CD14-positive monocyte (primary cell): ENCODE data around the gene SBK3. TPM values are rescaled to one million over a fixed set of nuclear protein-coding genes. Genes with fewer than 3 reads are reported as not detected.
A peak's percentile ranks its signal among the peaks of the same experiment; 100 is the strongest.

Experiments used
- DNase-seq, 3 donors: peaks; one replicate each; pipeline ENCODE4 v3.0.0-alpha.2; 2011 to 2022
- H2AFZ ChIP-seq: 2 replicates; pipeline ENCODE4 v1.6.0; 2012; ENCODE audit warnings: mild to moderate bottlenecking, low read depth, low read length, inconsistent platforms; ENCODE audit not compliant: insufficient read depth, poor library complexity, severe bottlenecking
- H3K27ac ChIP-seq, 2 donors: 1 replicate in 1 of 2; 2 replicates in 1 of 2; pipeline ENCODE4 v1.5.1; 2012 to 2013; ENCODE audit warnings: low read length in 2 of 2, control low read depth in 1 of 2, inconsistent platforms in 1 of 2, low read depth in 1 of 2, mild to moderate bottlenecking in 1 of 2
- H3K27me3 ChIP-seq, 2 donors: one replicate each; pipeline versions ENCODE4 v1.6.0 to v1.6.1; 2011 to 2013; ENCODE audit warnings: low read length in 2 of 2; ENCODE audit not compliant: control insufficient read depth in 2 of 2, insufficient read depth in 2 of 2
- H3K36me3 ChIP-seq, 2 donors: replicated peaks in 1 of 2; 1 replicate in 1 of 2; 2 replicates in 1 of 2; pipeline versions ENCODE4 v1.5.1 to v1.6.1; 2012 to 2013; ENCODE audit warnings: low read length in 2 of 2, control low read depth in 1 of 2, inconsistent platforms in 1 of 2, mild to moderate bottlenecking in 1 of 2; ENCODE audit not compliant: insufficient read depth in 2 of 2, control insufficient read depth in 1 of 2
- H3K4me1 ChIP-seq, 2 donors: 1 replicate in 1 of 2; 2 replicates in 1 of 2; pipeline versions ENCODE4 v1.5.1 to v1.6.1; 2012 to 2013; ENCODE audit warnings: low read length in 2 of 2, control low read depth in 1 of 2, inconsistent platforms in 1 of 2, mild to moderate bottlenecking in 1 of 2, moderate library complexity in 1 of 2; ENCODE audit not compliant: insufficient read depth in 2 of 2, control insufficient read depth in 1 of 2
- H3K4me2 ChIP-seq: replicated peaks from 2 replicates; pipeline ENCODE3; 2012; ENCODE audit warnings: low read length, moderate library complexity, mild to moderate bottlenecking; ENCODE audit not compliant: poor library complexity, severe bottlenecking; ENCODE audit errors: extremely low read depth
- H3K4me3 ChIP-seq, 3 experiments: fragments of 200-600 bp in 1 of 3; sonication (generic) in 1 of 3; replicated peaks in 1 of 3; 1 replicate in 2 of 3; 2 replicates in 1 of 3; pipeline ENCODE4 v1.5.1; 2011 to 2013; ENCODE audit warnings: low read length in 3 of 3, mild to moderate bottlenecking in 3 of 3, control low read depth in 2 of 3, low read depth in 2 of 3, inconsistent platforms in 1 of 3, moderate library complexity in 1 of 3
- H3K79me2 ChIP-seq: 2 replicates; pipeline ENCODE4 v1.6.0; 2012; ENCODE audit warnings: mild to moderate bottlenecking, control low read depth, inconsistent platforms, low read length, moderate library complexity; ENCODE audit not compliant: insufficient read depth
- H3K9ac ChIP-seq: 2 replicates; pipeline ENCODE4 v1.6.0; 2017; ENCODE audit warnings: low read length, mild to moderate bottlenecking; ENCODE audit not compliant: insufficient read depth, poor library complexity, severe bottlenecking
- H3K9me3 ChIP-seq, 2 donors: replicated peaks in 1 of 2; 1 replicate in 1 of 2; 2 replicates in 1 of 2; pipeline versions ENCODE4 v1.5.1 to v1.6.1; 2012 to 2013; ENCODE audit warnings: low read length in 2 of 2, control low read depth in 1 of 2; ENCODE audit not compliant: control insufficient read depth in 1 of 2, insufficient read depth in 1 of 2
- H4K20me1 ChIP-seq: 2 replicates; pipeline ENCODE4 v1.6.0; 2012; ENCODE audit warnings: mild to moderate bottlenecking, low read length, control low read depth, moderate library complexity; ENCODE audit not compliant: insufficient read depth
- H3K27ac Mint-ChIP-seq, 7 donors: one replicate each; pipeline ENCODE4 v1.8.0; 2020; ENCODE audit warnings: mild to moderate bottlenecking in 7 of 7, mixed read lengths in 7 of 7, moderate library complexity in 6 of 7, inconsistent platforms in 2 of 7
- H3K27me3 Mint-ChIP-seq, 3 donors: one replicate each; pipeline ENCODE4 v1.8.0; 2021 to 2022; ENCODE audit warnings: low read depth in 3 of 3, mild to moderate bottlenecking in 3 of 3, mixed read lengths in 3 of 3, moderate library complexity in 3 of 3, inconsistent platforms in 1 of 3
- H3K36me3 Mint-ChIP-seq, 2 donors: one replicate each; pipeline ENCODE4 v1.8.0; 2020; ENCODE audit warnings: mixed read lengths in 2 of 2, inconsistent platforms in 1 of 2, mild to moderate bottlenecking in 1 of 2
- H3K4me1 Mint-ChIP-seq: one replicate; pipeline ENCODE4 v1.8.0; 2020; ENCODE audit warnings: mild to moderate bottlenecking, mixed read lengths
- H3K4me3 Mint-ChIP-seq, 2 donors: one replicate each; pipeline ENCODE4 v1.8.0; 2020; ENCODE audit warnings: mild to moderate bottlenecking in 2 of 2, mixed read lengths in 2 of 2, moderate library complexity in 1 of 2
- H3K9me3 Mint-ChIP-seq, 7 donors: one replicate each; pipeline ENCODE4 v1.8.0; 2020 to 2022; ENCODE audit warnings: mixed read lengths in 7 of 7, mild to moderate bottlenecking in 6 of 7, moderate library complexity in 6 of 7, inconsistent platforms in 2 of 7
- WGBS: methylation state at CpG from one replicate; pipeline ENCODE4 v1.1.5; 2013; ENCODE audit warnings: missing lambda C conversion rate; ENCODE audit not compliant: insufficient coverage; 5-methylcytosine and 5-hydroxymethylcytosine counted together
- intact Hi-C, 2 donors: fragments of 100-400 bp; cut with micrococcal nuclease; formaldehyde crosslinking; loops; one replicate each; pipeline versions ENCODE4 v1.15.0 to v1.15.1; 2023
- polyA plus RNA-seq, 3 donors: library from polyadenylated mRNA; depleted of rRNA in 1 of 3; unstranded in 2 of 3; stranded (reverse) in 1 of 3; fragments of 300-500 nt in 2 of 3; fragments of >200 nt in 1 of 3; fragmentation: Illumina TruSeq in 2 of 3; gene quantifications; 1 replicate in 2 of 3; 2 replicates in 1 of 3; pipeline ENCODE4 v1.2.3, GENCODE V29; 2012 to 2021
- TF ChIP-seq, protein P1 (sequence below): fragments of 200-600 bp; IDR thresholded peaks from one replicate; pipeline ENCODE4 v1.8.0; 2022; ENCODE audit warnings: antibody characterized with exemption, mild to moderate bottlenecking

Gene SBK3
- polyA plus RNA-seq, 3 donors: not detected

GRCh38 chr19:55566823-55567222 lies 21.5 kb upstream of the SBK3 start:
- no peak overlapping the region for H3K27ac ChIP-seq
- peaks cover 4 to 7% (median 6%) of the 10 kb centered on the region in 3 donors for H3K27me3 Mint-ChIP-seq
- TF ChIP-seq, protein P1, sequence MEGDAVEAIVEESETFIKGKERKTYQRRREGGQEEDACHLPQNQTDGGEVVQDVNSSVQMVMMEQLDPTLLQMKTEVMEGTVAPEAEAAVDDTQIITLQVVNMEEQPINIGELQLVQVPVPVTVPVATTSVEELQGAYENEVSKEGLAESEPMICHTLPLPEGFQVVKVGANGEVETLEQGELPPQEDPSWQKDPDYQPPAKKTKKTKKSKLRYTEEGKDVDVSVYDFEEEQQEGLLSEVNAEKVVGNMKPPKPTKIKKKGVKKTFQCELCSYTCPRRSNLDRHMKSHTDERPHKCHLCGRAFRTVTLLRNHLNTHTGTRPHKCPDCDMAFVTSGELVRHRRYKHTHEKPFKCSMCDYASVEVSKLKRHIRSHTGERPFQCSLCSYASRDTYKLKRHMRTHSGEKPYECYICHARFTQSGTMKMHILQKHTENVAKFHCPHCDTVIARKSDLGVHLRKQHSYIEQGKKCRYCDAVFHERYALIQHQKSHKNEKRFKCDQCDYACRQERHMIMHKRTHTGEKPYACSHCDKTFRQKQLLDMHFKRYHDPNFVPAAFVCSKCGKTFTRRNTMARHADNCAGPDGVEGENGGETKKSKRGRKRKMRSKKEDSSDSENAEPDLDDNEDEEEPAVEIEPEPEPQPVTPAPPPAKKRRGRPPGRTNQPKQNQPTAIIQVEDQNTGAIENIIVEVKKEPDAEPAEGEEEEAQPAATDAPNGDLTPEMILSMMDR: no peak
- peaks cover 0 to 7% (median 0%) of the 10 kb centered on the region in 7 donors for H3K9me3 Mint-ChIP-seq
- intact Hi-C loops: no loop called here
- H3K4me3 ChIP-seq: no peak overlapping the region
- H3K9ac ChIP-seq: no peak overlapping the region
- H3K4me1 ChIP-seq: no peaks in the 10 kb centered on the region
- H2AFZ ChIP-seq: no peak overlapping the region
- no peaks in the 10 kb centered on the region for H4K20me1 ChIP-seq
- H3K9me3 ChIP-seq: no peaks in the 10 kb centered on the region
- H3K27ac Mint-ChIP-seq: no peak overlapping the region
- no peaks in the 10 kb centered on the region for H3K36me3 ChIP-seq
- no peaks in the 10 kb centered on the region for H3K4me1 Mint-ChIP-seq
- H3K4me3 Mint-ChIP-seq: no peak overlapping the region
- WGBS: 67% methylated on average over 6 of the region's 9 CpGs
- DNase-seq: no peak
- H3K4me2 ChIP-seq: no peak overlapping the region
- no peaks in the 10 kb centered on the region for H3K79me2 ChIP-seq
- H3K36me3 Mint-ChIP-seq: no peaks in the 10 kb centered on the region
- H3K27me3 ChIP-seq: no peaks in the 10 kb centered on the region

GRCh38 chr19:55563261-55563690 lies 17.9 kb upstream of the SBK3 start:
- Mint-ChIP-seq H3K4me1 (no peaks in the 10 kb centered on the region), H3K4me3 (no peak overlapping the region), H3K36me3 (no peaks in the 10 kb centered on the region), H3K27me3 (peaks cover 3 to 7% (median 4%) of the 10 kb centered on the region in 3 donors), H3K27ac (peak overlapping the region in 1 of 7 donors; percentile 0), H3K9me3 (peaks cover 0 to 8% (median 5%) of the 10 kb centered on the region in 7 donors)
- WGBS: 85% methylated on average over 10 of the region's 12 CpGs
- no peaks in the 10 kb centered on the region for H3K4me1 ChIP-seq
- H3K9me3 ChIP-seq: peaks cover 0 to 3% of the 10 kb centered on the region in 2 donors
- no peaks in the 10 kb centered on the region for H4K20me1 ChIP-seq
- no peaks in the 10 kb centered on the region for H3K36me3 ChIP-seq
- no peaks in the 10 kb centered on the region for H3K27me3 ChIP-seq
- no peak overlapping the region for H3K4me2 ChIP-seq
- DNase-seq: no peak
- H2AFZ ChIP-seq: no peak overlapping the region
- intact Hi-C loops: no loop called here
- no peak overlapping the region for H3K4me3 ChIP-seq
- no peak overlapping the region for H3K27ac ChIP-seq
- no peak overlapping the region for H3K9ac ChIP-seq
- TF ChIP-seq, protein P1: no peak
- no peaks in the 10 kb centered on the region for H3K79me2 ChIP-seq
